Ishikawa (cell line): ENCODE data around the gene PPA1.
A peak's percentile ranks its signal among the peaks of the same experiment; 100 is the strongest.

Source experiments
- CEBPB ChIP-seq: IDR thresholded peaks from 2 replicates; pipeline ENCODE4 v1.6.1; 2012
- CREB1 ChIP-seq: IDR thresholded peaks from 2 replicates; pipeline ENCODE4 v1.6.1; 2012; ENCODE audit warnings: low read depth
- EGR1 ChIP-seq: IDR thresholded peaks from 2 replicates; pipeline ENCODE4 v1.6.1; 2012
- EP300 ChIP-seq: IDR thresholded peaks from 2 replicates; pipeline ENCODE4 v1.6.1; 2012; ENCODE audit warnings: borderline replicate concordance
- FOXM1 ChIP-seq: IDR thresholded peaks from 2 replicates; pipeline ENCODE4 v1.6.1; 2012; ENCODE audit warnings: low read depth, borderline replicate concordance
- MAX ChIP-seq: IDR thresholded peaks from 2 replicates; pipeline ENCODE4 v1.6.1; 2012
- NFIC ChIP-seq: IDR thresholded peaks from 2 replicates; pipeline ENCODE4 v1.6.1; 2012
- RAD21 ChIP-seq: IDR thresholded peaks from 2 replicates; pipeline ENCODE4 v1.6.1; 2012; ENCODE audit warnings: low read depth
- TAF1 ChIP-seq: IDR thresholded peaks from 2 replicates; pipeline ENCODE4 v1.6.1; 2012; ENCODE audit warnings: low read depth, mild to moderate bottlenecking
- TCF12 ChIP-seq: IDR thresholded peaks from 2 replicates; pipeline ENCODE4 v1.6.1; 2012; ENCODE audit warnings: low read depth
- TEAD4 ChIP-seq: IDR thresholded peaks from 2 replicates; pipeline ENCODE4 v1.6.1; 2012
- USF1 ChIP-seq: IDR thresholded peaks from 2 replicates; pipeline ENCODE4 v1.6.1; 2012
- YY1 ChIP-seq: IDR thresholded peaks from 2 replicates; pipeline ENCODE4 v1.6.1; 2012; ENCODE audit warnings: low read depth
- ZBTB7A ChIP-seq: IDR thresholded peaks from 2 replicates; pipeline ENCODE4 v1.6.1; 2012; ENCODE audit warnings: low read depth
- TF ChIP-seq, protein P1 (sequence below): IDR thresholded peaks from 2 replicates; pipeline ENCODE4 v1.6.1; 2012; ENCODE audit warnings: low read depth, mild to moderate bottlenecking

The PPA1 gene

GRCh38 chr10:70267161-70267933 is 34.1 kb upstream of the PPA1 start:
- TF ChIP-seq EP300 (no peak), RAD21 (no peak), NFIC (no peak), CREB1 (no peak), TCF12 (no peak), TEAD4 (no peak), CEBPB (no peak), MAX (no peak), EGR1 (no peak), TAF1 (no peak), USF1 (no peak), ZBTB7A (no peak), FOXM1 (no peak), YY1 (no peak)
- TF ChIP-seq, protein P1, sequence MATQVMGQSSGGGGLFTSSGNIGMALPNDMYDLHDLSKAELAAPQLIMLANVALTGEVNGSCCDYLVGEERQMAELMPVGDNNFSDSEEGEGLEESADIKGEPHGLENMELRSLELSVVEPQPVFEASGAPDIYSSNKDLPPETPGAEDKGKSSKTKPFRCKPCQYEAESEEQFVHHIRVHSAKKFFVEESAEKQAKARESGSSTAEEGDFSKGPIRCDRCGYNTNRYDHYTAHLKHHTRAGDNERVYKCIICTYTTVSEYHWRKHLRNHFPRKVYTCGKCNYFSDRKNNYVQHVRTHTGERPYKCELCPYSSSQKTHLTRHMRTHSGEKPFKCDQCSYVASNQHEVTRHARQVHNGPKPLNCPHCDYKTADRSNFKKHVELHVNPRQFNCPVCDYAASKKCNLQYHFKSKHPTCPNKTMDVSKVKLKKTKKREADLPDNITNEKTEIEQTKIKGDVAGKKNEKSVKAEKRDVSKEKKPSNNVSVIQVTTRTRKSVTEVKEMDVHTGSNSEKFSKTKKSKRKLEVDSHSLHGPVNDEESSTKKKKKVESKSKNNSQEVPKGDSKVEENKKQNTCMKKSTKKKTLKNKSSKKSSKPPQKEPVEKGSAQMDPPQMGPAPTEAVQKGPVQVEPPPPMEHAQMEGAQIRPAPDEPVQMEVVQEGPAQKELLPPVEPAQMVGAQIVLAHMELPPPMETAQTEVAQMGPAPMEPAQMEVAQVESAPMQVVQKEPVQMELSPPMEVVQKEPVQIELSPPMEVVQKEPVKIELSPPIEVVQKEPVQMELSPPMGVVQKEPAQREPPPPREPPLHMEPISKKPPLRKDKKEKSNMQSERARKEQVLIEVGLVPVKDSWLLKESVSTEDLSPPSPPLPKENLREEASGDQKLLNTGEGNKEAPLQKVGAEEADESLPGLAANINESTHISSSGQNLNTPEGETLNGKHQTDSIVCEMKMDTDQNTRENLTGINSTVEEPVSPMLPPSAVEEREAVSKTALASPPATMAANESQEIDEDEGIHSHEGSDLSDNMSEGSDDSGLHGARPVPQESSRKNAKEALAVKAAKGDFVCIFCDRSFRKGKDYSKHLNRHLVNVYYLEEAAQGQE: no peak

DNA sequence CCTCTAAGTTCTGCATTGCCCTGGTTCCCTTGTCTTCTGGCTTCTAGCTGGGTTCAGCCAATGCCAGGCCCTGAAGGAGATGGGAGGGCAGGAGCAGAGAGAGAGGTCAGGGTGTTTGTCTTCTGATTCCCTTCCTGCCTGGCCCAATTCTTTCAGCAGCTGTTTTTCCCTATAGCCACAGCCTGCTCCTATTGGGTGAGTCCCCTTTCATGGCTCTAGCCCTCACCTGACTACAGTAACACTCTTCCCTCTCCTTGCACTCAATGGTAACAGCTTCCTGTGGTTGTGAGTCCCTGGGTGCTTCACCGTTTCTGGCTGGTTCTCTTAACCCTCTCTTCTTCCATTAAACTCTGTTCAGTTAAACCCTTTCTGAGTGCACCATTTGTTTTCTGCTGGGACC is 33.5 kb upstream of the PPA1 start:
- TF ChIP-seq TAF1 (no peak), EGR1 (no peak), USF1 (no peak), TEAD4 (no peak), CREB1 (no peak), RAD21 (no peak), TCF12 (no peak)

DNA sequence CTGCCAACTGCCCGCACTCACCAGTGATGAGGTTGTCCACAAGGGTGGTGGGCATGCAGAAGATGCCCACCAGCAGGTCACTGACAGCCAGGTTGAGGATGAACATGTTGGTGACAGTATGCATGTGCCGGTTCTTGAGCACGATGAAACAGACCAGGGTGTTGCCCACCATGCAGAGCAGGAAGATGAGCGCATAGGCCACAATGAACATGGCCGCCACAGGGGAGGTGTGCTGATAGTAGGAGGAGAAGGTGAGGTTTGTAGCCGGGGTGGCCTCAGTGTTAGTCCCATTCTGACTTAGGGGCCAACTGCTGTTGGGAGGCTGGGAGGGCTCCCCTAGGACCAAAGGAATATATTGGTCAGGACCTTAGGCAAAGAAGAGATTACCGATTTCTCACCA is 32.8 kb upstream of the PPA1 start:
- TF ChIP-seq MAX (no peak), CREB1 (no peak), TCF12 (no peak), USF1 (no peak), ZBTB7A (no peak), EGR1 (no peak), EP300 (no peak), YY1 (no peak), NFIC (no peak), TAF1 (no peak), TEAD4 (no peak), CEBPB (no peak), RAD21 (no peak)
- TF ChIP-seq, protein P1: no peak

DNA sequence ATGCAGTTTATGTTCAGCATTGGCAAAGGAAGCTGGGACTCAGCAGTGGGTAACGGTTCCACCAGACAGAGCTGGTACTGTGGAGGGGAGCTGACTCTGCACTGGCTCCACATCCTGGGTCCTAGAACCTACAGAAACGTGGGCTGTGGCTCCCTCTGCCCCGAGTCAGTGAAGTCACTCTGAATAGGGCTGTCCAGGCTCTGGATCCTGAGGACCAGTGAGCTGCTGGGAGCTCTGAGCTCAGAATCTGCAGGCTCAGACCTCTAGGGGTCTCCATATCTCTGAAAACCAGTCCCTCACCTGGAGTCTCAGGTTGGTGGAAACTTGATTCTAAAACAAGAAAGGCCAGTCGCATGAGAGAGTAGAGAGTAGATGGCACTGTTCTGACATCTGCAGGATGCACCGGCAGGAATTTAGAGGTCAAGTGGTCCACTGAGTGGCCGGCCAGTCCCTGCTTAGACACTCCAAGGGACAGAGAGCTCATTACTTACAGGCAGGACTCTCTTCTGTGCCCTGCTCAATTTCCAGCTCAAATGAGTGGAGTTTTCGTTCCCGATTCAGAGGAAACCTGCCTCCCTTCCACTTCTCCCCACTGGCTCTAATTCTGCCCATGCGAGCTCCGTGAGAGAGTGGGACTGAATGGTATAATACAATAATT is 31.9 kb upstream of the PPA1 start:
- TF ChIP-seq RAD21 (peak; percentile 69), FOXM1 (no peak)

- no peak for TF ChIP-seq NFIC
- no peak for TF ChIP-seq TCF12
- TF ChIP-seq, protein P1: peak; percentile 41; the same call in 1 of the 2 replicates
- TF ChIP-seq TEAD4: no peak
These were observed 27.5 kb upstream of the PPA1 start for GRCh38 chr10:70260734-70261133.
